ENCODE results near the gene HCN4. TPM values are rescaled to one million over a fixed set of nuclear protein-coding genes. Genes with fewer than 3 reads are reported as not detected.

The HCN4 gene
- total RNA-seq, 2 donors from 2014 or later = not detected

GRCh38 chr15:73335026-73335425 lies 33.7 kb downstream of the HCN4 start:
- Mint-ChIP-seq H3K9me3 (no peaks in the 10 kb centered on the region), H3K27me3 (ENCODE audit: low read depth) (no peaks in the 10 kb centered on the region), H3K27ac (no peak overlapping the region), H3K36me3 (ENCODE audit: insufficient read depth in 2 of 2) (no peaks in the 10 kb centered on the region), H3K4me3 (no peak overlapping the region), H3K4me1 (ENCODE audit: low read depth) (no peaks in the 10 kb centered on the region)
- no peak for DNase-seq
- ATAC-seq (replicated peaks in 1 of 2) = no peak

- Mint-ChIP-seq H3K27me3 (ENCODE audit: low read depth) (no peaks in the 10 kb centered on the region), H3K4me1 (ENCODE audit: low read depth) (no peaks in the 10 kb centered on the region)
These were observed 34.7 kb downstream of the HCN4 start for GRCh38 chr15:73334086-73334485.

DNA sequence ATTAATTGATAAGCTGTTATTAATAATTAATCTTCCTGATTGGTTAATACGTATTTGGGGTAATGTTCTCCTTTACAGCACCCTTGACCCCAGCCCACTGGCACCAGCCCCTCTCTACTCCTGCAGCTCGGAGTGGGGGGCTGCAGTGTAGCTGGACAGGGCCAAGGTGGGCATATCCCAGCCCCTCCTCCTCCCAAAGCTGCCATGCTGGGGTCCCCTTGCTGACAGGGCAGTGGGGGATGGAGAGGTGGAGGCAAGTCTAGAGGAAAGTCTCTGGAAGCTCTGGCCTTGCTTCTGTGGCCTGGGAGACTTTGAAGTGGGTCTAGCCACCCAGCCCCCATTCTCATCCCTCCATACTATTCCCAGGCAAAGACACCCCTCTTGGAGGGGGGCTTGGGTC lies 35.8 kb downstream of the HCN4 start:
- H3K27ac Mint-ChIP-seq = no peak overlapping the region
- no peak overlapping the region for H3K4me3 Mint-ChIP-seq
- no peaks in the 10 kb centered on the region for H3K27me3 Mint-ChIP-seq (ENCODE audit: low read depth)
- H3K9me3 Mint-ChIP-seq = no peaks in the 10 kb centered on the region
- no peak for ATAC-seq (replicated peaks in 1 of 2)
- H3K36me3 Mint-ChIP-seq (ENCODE audit: insufficient read depth in 2 of 2) = no peaks in the 10 kb centered on the region
- no peak for DNase-seq
- no peaks in the 10 kb centered on the region for H3K4me1 Mint-ChIP-seq (ENCODE audit: low read depth)

More at GRCh38 chr15:73334086-73334485, 34.7 kb downstream of the HCN4 start:
- DNase-seq (no peak), ATAC-seq (replicated peaks in 1 of 2) (no peak)
- no peaks in the 10 kb centered on the region for H3K36me3 Mint-ChIP-seq (ENCODE audit: insufficient read depth in 2 of 2)
- H3K27ac Mint-ChIP-seq = no peak overlapping the region
- H3K4me3 Mint-ChIP-seq = no peak overlapping the region
- H3K9me3 Mint-ChIP-seq = no peaks in the 10 kb centered on the region

DNA sequence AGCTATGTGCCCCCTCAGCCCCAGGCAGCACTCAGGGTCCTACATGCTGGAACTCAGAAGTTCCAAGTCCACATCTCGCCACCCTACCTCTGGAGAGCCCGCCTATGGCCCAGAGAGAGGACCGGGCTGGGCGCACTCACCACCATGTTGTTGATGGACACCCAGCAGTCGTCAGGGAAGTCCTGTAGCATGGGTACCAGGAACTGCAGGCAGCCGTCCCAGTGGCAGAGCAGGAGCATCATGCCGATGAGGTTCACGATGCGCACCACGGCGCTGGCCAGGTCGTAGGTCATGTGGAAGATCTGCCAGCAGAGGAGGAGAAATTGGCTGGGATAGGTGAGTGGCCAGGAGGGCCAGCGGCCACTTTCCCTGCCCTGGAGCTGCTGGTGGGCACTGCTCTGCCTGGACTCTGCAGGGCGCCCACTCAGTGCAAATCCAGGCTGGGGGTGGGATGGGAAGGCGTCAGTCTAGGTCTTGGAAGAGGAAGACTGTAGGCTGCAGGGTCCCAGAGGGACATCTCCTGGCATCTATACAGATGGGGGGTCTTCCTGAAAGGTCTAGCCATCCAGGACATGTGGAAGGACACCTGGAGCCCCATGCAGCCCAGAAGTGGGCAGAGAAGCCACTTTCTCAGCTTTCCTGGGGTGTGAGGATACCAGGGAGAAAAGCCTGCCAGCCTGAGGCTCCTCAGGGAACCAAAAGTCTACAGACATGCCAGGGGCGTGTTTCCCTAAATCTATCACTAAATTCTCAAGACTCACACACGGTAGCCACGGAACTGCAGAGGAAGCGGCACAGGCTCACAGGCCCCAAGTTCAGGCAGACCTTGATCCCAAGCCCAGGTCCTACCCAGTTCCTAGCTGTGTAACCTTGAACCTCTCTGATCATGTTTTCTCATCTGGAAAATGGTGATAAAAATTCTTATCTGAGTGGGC lies 36.5 kb downstream of the HCN4 start:
- H3K27ac Mint-ChIP-seq = no peak overlapping the region
- ATAC-seq (replicated peaks in 1 of 2) (no peak), DNase-seq (no peak)

DNA sequence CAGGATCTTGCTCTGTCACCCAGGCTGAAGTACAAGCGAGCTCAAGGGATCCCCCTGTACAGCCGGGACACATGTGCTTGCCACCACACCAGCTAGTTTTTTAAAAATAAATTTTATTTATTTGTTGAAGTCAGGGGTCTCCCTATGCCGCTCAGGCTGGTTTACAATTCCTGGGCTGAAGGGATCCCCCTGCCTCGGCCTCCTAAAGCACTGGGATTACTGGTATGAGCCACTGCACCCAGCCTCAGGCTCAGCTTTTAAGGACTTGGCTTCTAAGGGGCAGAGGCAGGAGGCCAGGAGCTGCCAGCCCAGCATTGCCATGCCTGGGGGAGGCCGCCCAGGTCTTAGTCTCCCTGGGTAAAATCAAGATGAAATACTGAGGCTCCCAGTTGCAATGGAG lies 37.3 kb downstream of the HCN4 start:
- Mint-ChIP-seq H3K36me3 (ENCODE audit: insufficient read depth in 2 of 2) (no peaks in the 10 kb centered on the region), H3K4me1 (ENCODE audit: low read depth) (no peaks in the 10 kb centered on the region), H3K9me3 (no peaks in the 10 kb centered on the region), H3K27me3 (ENCODE audit: low read depth) (no peaks in the 10 kb centered on the region), H3K27ac (no peak overlapping the region), H3K4me3 (no peak overlapping the region)
- no peak for ATAC-seq (replicated peaks in 1 of 2)
- no peak for DNase-seq

More for the DNA sequence above, 36.5 kb downstream of the HCN4 start:
- H3K27me3 Mint-ChIP-seq (ENCODE audit: low read depth) = no peaks in the 10 kb centered on the region
- H3K4me1 Mint-ChIP-seq (ENCODE audit: low read depth) = no peaks in the 10 kb centered on the region
- no peak overlapping the region for H3K4me3 Mint-ChIP-seq
- H3K36me3 Mint-ChIP-seq (ENCODE audit: insufficient read depth in 2 of 2) = no peaks in the 10 kb centered on the region
- H3K9me3 Mint-ChIP-seq = no peaks in the 10 kb centered on the region

DNA sequence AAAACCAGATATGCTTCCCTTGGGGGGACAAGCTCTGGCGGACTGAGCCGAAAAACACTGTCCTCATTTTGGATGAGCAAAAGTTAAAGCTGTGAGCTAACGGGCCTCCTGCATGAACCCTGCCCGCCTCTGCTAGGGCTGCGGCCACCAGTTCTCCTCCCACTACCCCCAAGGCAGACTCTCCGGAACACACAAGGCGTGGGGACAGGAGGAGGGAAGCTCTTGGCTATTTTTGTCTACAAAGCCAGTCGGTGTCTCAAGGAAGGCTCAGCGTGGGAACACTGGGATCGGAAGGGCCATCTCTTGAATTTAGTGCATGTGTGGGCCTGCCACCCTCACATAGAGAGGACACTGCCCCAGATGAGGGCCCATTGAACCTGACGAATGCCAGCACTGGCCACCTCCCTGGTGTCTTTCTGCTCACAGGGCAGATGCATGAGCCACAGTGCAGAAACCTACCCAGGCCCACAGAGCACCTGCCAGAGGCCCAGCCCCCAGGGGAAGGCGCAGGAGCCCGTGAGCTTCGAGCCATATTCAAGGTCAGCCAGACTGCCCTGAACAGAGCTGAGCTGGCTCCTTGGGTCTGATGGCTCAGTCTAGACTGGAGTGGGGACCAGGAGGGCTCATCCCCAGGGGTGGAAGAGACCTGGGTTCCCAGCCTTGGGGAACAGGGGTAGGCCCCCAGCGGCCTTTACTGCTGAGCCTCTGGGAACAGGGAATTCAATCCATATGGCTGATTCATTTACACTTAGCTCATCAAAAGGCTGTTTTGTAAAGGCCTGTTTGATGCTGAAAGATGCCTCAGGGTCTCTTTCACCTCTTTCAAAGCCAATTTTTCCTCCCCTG lies 38.3 kb downstream of the HCN4 start:
- ATAC-seq (replicated peaks in 1 of 2) = no peak
- peaks cover 5% of the 10 kb centered on the region for H3K4me1 Mint-ChIP-seq (ENCODE audit: low read depth)
- H3K4me3 Mint-ChIP-seq = no peak overlapping the region
- H3K9me3 Mint-ChIP-seq = no peaks in the 10 kb centered on the region
- H3K27ac Mint-ChIP-seq = no peak overlapping the region
- H3K27me3 Mint-ChIP-seq (ENCODE audit: low read depth) = peaks cover 5% of the 10 kb centered on the region
- no peak for DNase-seq
- H3K36me3 Mint-ChIP-seq (ENCODE audit: insufficient read depth in 2 of 2) = no peaks in the 10 kb centered on the region

DNA sequence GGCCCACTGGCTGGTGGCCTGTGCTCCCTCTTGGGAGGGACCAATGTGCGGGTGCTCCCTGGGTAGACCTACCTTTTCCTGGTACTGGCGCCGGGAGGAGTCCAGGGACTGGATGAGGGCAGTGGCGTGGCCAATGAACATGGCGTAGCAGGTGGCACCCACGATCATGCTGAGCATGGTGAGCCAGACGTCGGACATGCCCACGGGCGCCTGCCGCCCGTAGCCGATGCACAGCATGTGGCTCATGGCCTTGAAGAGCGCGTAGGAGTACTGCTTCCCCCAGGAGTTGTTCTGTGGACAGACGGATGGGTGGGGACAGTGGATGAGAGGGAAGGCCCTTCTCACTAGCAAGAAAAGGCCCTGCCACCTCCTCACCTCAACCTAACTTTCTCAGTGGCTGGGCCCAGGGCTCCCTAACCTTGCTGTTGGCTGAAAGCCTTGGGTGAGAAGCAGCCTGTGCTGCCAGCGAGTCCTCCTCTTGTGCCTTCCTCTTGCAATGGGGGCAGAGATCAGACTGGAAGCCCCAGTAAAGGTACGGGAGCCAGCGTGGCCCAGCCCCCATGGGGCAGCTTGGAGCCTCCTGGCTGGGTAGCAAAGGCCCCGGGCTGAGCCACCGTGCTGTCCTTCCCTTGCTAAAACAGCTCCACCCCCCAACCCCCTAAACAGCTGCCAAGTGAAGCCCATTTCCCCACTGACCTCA lies 39.1 kb downstream of the HCN4 start:
- H3K4me1 Mint-ChIP-seq (ENCODE audit: low read depth) = peaks cover 5% of the 10 kb centered on the region
- H3K9me3 Mint-ChIP-seq = no peaks in the 10 kb centered on the region
- no peak overlapping the region for H3K4me3 Mint-ChIP-seq
- H3K27ac Mint-ChIP-seq = no peak overlapping the region
- ATAC-seq (replicated peaks in 1 of 2) = no peak
- peaks cover 5% of the 10 kb centered on the region for H3K27me3 Mint-ChIP-seq (ENCODE audit: low read depth)
- no peaks in the 10 kb centered on the region for H3K36me3 Mint-ChIP-seq (ENCODE audit: insufficient read depth in 2 of 2)
- no peak for DNase-seq

GRCh38 chr15:73328981-73329380 lies 39.8 kb downstream of the HCN4 start:
- Mint-ChIP-seq H3K27ac (no peak overlapping the region), H3K27me3 (ENCODE audit: low read depth) (peaks cover 5% of the 10 kb centered on the region), H3K4me1 (ENCODE audit: low read depth) (peaks cover 5% of the 10 kb centered on the region), H3K9me3 (no peaks in the 10 kb centered on the region), H3K4me3 (no peak overlapping the region), H3K36me3 (ENCODE audit: insufficient read depth in 2 of 2) (no peaks in the 10 kb centered on the region)
- ATAC-seq (replicated peaks in 1 of 2) (no peak), DNase-seq (no peak)

- ATAC-seq (replicated peaks in 1 of 2) (no peak), DNase-seq (no peak)
- H3K4me3 Mint-ChIP-seq = no peak overlapping the region
- H3K4me1 Mint-ChIP-seq (ENCODE audit: low read depth) = peaks cover 5% of the 10 kb centered on the region
- H3K27ac Mint-ChIP-seq = no peak overlapping the region
- H3K36me3 Mint-ChIP-seq (ENCODE audit: insufficient read depth in 2 of 2) = no peaks in the 10 kb centered on the region
- peaks cover 5% of the 10 kb centered on the region for H3K27me3 Mint-ChIP-seq (ENCODE audit: low read depth)
- no peaks in the 10 kb centered on the region for H3K9me3 Mint-ChIP-seq
These were observed 40.5 kb downstream of the HCN4 start for GRCh38 chr15:73328149-73328820.

GRCh38 chr15:73326157-73326556 lies 42.6 kb downstream of the HCN4 start:
- no peaks in the 10 kb centered on the region for H3K36me3 Mint-ChIP-seq (ENCODE audit: insufficient read depth in 2 of 2)
- peaks cover 5% of the 10 kb centered on the region for H3K27me3 Mint-ChIP-seq (ENCODE audit: low read depth)
- no peak for DNase-seq
- ATAC-seq (replicated peaks in 1 of 2) = no peak
- H3K9me3 Mint-ChIP-seq = no peaks in the 10 kb centered on the region
- no peak overlapping the region for H3K4me3 Mint-ChIP-seq
- H3K4me1 Mint-ChIP-seq (ENCODE audit: low read depth) = peaks cover 5% of the 10 kb centered on the region
- H3K27ac Mint-ChIP-seq = no peak overlapping the region

GRCh38 chr15:73325191-73325861 lies 43.4 kb downstream of the HCN4 start:
- H3K27me3 Mint-ChIP-seq (ENCODE audit: low read depth) = peaks cover 5% of the 10 kb centered on the region
- peak; percentile 33 to 45 for DNase-seq
- no peaks in the 10 kb centered on the region for H3K36me3 Mint-ChIP-seq (ENCODE audit: insufficient read depth in 2 of 2)
- no peak overlapping the region for H3K27ac Mint-ChIP-seq
- peak; percentile 47 to 64 for ATAC-seq (replicated peaks in 1 of 2)
- H3K4me3 Mint-ChIP-seq = peak overlapping the region; percentile 36 to 55
- peaks cover 5% of the 10 kb centered on the region for H3K4me1 Mint-ChIP-seq (ENCODE audit: low read depth)
- H3K9me3 Mint-ChIP-seq = no peaks in the 10 kb centered on the region

DNA sequence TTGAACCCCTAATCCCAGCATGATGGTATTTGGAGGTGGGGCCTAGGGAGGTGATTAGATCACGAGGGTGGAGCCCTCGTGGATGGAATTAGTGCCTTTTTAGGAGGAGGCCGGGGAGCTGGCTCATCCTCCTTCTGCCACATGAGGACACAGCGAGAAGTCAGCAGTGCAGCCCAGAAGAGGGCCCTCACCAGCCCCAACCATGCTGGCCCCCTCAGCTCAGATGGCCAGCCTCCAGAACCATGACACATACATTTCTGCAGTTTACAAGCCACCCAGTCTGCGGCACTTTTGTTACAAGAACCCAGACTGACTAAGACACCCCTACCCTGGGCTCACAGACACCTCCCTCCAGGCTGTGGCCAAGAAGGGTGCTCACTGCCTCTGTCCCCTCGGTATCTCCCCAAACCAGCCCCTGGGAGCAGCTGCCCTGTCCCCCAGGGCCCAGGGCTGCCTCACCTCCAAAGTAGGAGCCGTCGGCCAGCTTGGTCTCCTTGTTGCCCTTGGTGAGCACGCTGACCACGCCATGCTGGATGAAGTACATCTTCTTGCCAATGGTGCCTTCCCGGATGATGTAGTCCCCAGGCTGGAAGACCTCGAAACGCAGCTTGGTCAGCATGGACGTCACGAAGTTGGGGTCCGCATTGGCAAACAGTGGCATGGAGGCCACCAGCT lies 44.1 kb downstream of the HCN4 start:
- no peak for DNase-seq
- peaks cover 5% of the 10 kb centered on the region for H3K4me1 Mint-ChIP-seq (ENCODE audit: low read depth)
- H3K9me3 Mint-ChIP-seq = no peaks in the 10 kb centered on the region
- peaks cover 9% of the 10 kb centered on the region for H3K27me3 Mint-ChIP-seq (ENCODE audit: low read depth)
- H3K27ac Mint-ChIP-seq = no peak overlapping the region
- H3K4me3 Mint-ChIP-seq = no peak overlapping the region
- no peak for ATAC-seq (replicated peaks in 1 of 2)
- H3K36me3 Mint-ChIP-seq (ENCODE audit: insufficient read depth in 2 of 2) = no peaks in the 10 kb centered on the region
